H1 (cell line): ENCODE measurements around the gene COPG1. TPM values are rescaled to one million over a fixed set of nuclear protein-coding genes. Genes with fewer than 3 reads are reported as not detected.

Experiments
- CTCF ChIA-PET: fragments of 300-600 bp; sonication (Branson Sonifier 250); formaldehyde crosslinking; loops from one replicate; lab custom pipeline; 2021; ENCODE audit not compliant: partially characterized antibody; lab: Charles Lee
- POLR2A ChIA-PET: fragments of 300-600 bp; sonication (Branson Sonifier 250); formaldehyde crosslinking; loops from one replicate; lab custom pipeline; 2021; ENCODE audit warnings: inconsistent platforms; ENCODE audit not compliant: partially characterized antibody; lab: Charles Lee
- DNase-seq, 2 experiments: peaks; one replicate each; pipeline versions ENCODE4 v3.0.0 to v3.0.0-alpha.2; 2010 to 2022; ENCODE audit warnings: low spot score in 2 of 2, low read depth in 1 of 2, mixed read lengths in 1 of 2
- FAIRE-seq: peaks from 2 replicates; lab custom pipeline; 2011; peaks lifted over from hg19 to GRCh38; lab: Jason Lieb, UNC
- H2AFZ ChIP-seq: 2 replicates; pipeline ENCODE4 v1.8.1; 2012; ENCODE audit warnings: low read length, inconsistent platforms
- H2AK5ac ChIP-seq: 2 replicates; pipeline ENCODE4 v1.6.1; 2013; ENCODE audit warnings: low read depth, low read length
- H2BK120ac ChIP-seq: replicated peaks from 2 replicates; pipeline ENCODE3; 2013; ENCODE audit warnings: low read depth, low read length, inconsistent platforms
- H2BK12ac ChIP-seq: 2 replicates; pipeline ENCODE4 v1.6.1; 2013; ENCODE audit warnings: low read depth, low read length
- H2BK15ac ChIP-seq: 2 replicates; pipeline ENCODE4 v1.6.1; 2013; ENCODE audit warnings: low read length
- H2BK20ac ChIP-seq: 2 replicates; pipeline ENCODE4 v1.6.1; 2013; ENCODE audit warnings: low read length
- H2BK5ac ChIP-seq: 2 replicates; pipeline ENCODE4 v1.6.1; 2013; ENCODE audit warnings: low read depth, low read length
- H3K14ac ChIP-seq: 2 replicates; pipeline ENCODE4 v1.6.1; 2013; ENCODE audit warnings: inconsistent platforms; ENCODE audit not compliant: insufficient read length
- H3K18ac ChIP-seq: 2 replicates; pipeline ENCODE4 v1.6.1; 2013; ENCODE audit warnings: low read length; ENCODE audit errors: extremely low read depth
- H3K23ac ChIP-seq: 2 replicates; pipeline ENCODE4 v1.6.1; 2013; ENCODE audit warnings: inconsistent platforms; ENCODE audit not compliant: insufficient read length
- H3K23me2 ChIP-seq: 2 replicates; pipeline ENCODE4 v1.6.1; 2013; ENCODE audit warnings: low read depth, low read length
- H3K27ac ChIP-seq: 2 replicates; pipeline ENCODE4 v1.6.1; 2011; ENCODE audit warnings: low read depth, low read length, inconsistent platforms
- H3K27me3 ChIP-seq, 4 experiments: replicated peaks in 1 of 4; 1 replicate in 1 of 4; 2 replicates in 3 of 4; pipeline versions ENCODE4 v1.6.1 to v1.8.1; 2011 to 2013; ENCODE audit warnings: low read length in 3 of 4, mild to moderate bottlenecking in 3 of 4, inconsistent platforms in 2 of 4, mixed read lengths in 2 of 4, moderate library complexity in 1 of 4; ENCODE audit not compliant: control insufficient read depth in 3 of 4, insufficient read depth in 3 of 4; ENCODE audit errors: extremely low read depth in 1 of 4
- H3K36me3 ChIP-seq, 4 experiments: 2 replicates each; pipeline versions ENCODE4 v1.6.1 to v1.8.1; 2011 to 2013; ENCODE audit warnings: mild to moderate bottlenecking in 4 of 4, low read length in 3 of 4, moderate library complexity in 2 of 4, control low read depth in 1 of 4, inconsistent platforms in 1 of 4; ENCODE audit not compliant: insufficient read depth in 4 of 4, control insufficient read depth in 2 of 4
- H3K4ac ChIP-seq: replicated peaks from 2 replicates; pipeline ENCODE3; 2013; ENCODE audit warnings: low read length, low read depth, mixed read lengths, inconsistent platforms; ENCODE audit not compliant: insufficient read length
- H3K4me1 ChIP-seq, 4 experiments: replicated peaks in 1 of 4; 1 replicate in 1 of 4; 2 replicates in 3 of 4; pipeline versions ENCODE4 v1.6.1 to v1.8.1; 2011 to 2013; ENCODE audit warnings: low read length in 3 of 4, inconsistent platforms in 2 of 4, mixed read lengths in 1 of 4; ENCODE audit not compliant: insufficient read depth in 4 of 4, control insufficient read depth in 3 of 4
- H3K4me2 ChIP-seq, 2 experiments: 2 replicates each; pipeline versions ENCODE4 v1.6.1 to v1.8.1; 2011 to 2013; ENCODE audit warnings: low read depth in 2 of 2, low read length in 2 of 2, control low read depth in 1 of 2, inconsistent platforms in 1 of 2, mild to moderate bottlenecking in 1 of 2; ENCODE audit not compliant: insufficient read depth in 1 of 2
- H3K4me3 ChIP-seq, 4 experiments: fragments of 200-600, 300-600 bp in 1 of 4; sonication (generic), shearing (Covaris generic), sonication (Bioruptor Twin) in 1 of 4; 2 replicates each; pipeline versions ENCODE4 v1.5.1 to v1.8.1; 2011 to 2016; ENCODE audit warnings: low read length in 4 of 4, low read depth in 3 of 4, control low read depth in 2 of 4, inconsistent platforms in 2 of 4, mild to moderate bottlenecking in 2 of 4, mixed read lengths in 1 of 4, moderate library complexity in 1 of 4; ENCODE audit not compliant: insufficient read depth in 2 of 4; ENCODE audit errors: extremely low read depth in 1 of 4
- H3K56ac ChIP-seq: replicated peaks from 2 replicates; pipeline ENCODE3; 2013; ENCODE audit warnings: low read depth, mild to moderate bottlenecking, mixed read lengths, low read length, inconsistent platforms; ENCODE audit not compliant: insufficient read length
- H3K79me1 ChIP-seq: 2 replicates; pipeline ENCODE4 v1.6.1; 2013; ENCODE audit warnings: low read depth, low read length, control low read depth
- H3K79me2 ChIP-seq, 2 experiments: 2 replicates each; pipeline versions ENCODE4 v1.6.1 to v1.8.1; 2012 to 2013; ENCODE audit warnings: low read length in 2 of 2, mild to moderate bottlenecking in 2 of 2, inconsistent platforms in 1 of 2; ENCODE audit not compliant: insufficient read depth in 2 of 2, control insufficient read depth in 1 of 2
- H3K9ac ChIP-seq, 4 experiments: replicated peaks in 1 of 4; 1 replicate in 1 of 4; 2 replicates in 3 of 4; pipeline versions ENCODE4 v1.6.1 to v1.8.1; 2011 to 2013; ENCODE audit warnings: low read depth in 3 of 4, low read length in 3 of 4, control low read depth in 2 of 4, mild to moderate bottlenecking in 2 of 4, moderate library complexity in 2 of 4, inconsistent platforms in 1 of 4; ENCODE audit errors: extremely low read depth in 1 of 4
- H3K9me3 ChIP-seq, 2 experiments: 2 replicates each; pipeline versions ENCODE4 v1.6.1 to v1.8.1; 2012 to 2013; ENCODE audit warnings: mild to moderate bottlenecking in 2 of 2, moderate library complexity in 2 of 2, control low read depth in 1 of 2, inconsistent platforms in 1 of 2, low read depth in 1 of 2, low read length in 1 of 2, mixed read lengths in 1 of 2; ENCODE audit not compliant: insufficient read depth in 2 of 2
- H4K20me1 ChIP-seq, 2 experiments: replicated peaks in 1 of 2; 2 replicates each; pipeline versions ENCODE3 to v1.8.1; 2011 to 2013; ENCODE audit warnings: inconsistent platforms in 2 of 2, low read length in 2 of 2, mild to moderate bottlenecking in 1 of 2; ENCODE audit not compliant: insufficient read depth in 2 of 2, control insufficient read depth in 1 of 2
- H4K5ac ChIP-seq: 2 replicates; pipeline ENCODE4 v1.6.1; 2013; ENCODE audit warnings: low read length, low read depth, mixed read lengths, inconsistent platforms; ENCODE audit not compliant: insufficient read length
- H4K8ac ChIP-seq: 2 replicates; pipeline ENCODE4 v1.8.0; 2013; ENCODE audit warnings: mild to moderate bottlenecking, moderate library complexity, low read length, inconsistent platforms; ENCODE audit not compliant: insufficient read depth; ENCODE audit errors: extremely low read depth
- H4K91ac ChIP-seq: replicated peaks from 2 replicates; pipeline ENCODE3; 2013; ENCODE audit warnings: low read length, mixed read lengths, inconsistent platforms; ENCODE audit not compliant: insufficient read length
- CTBP2 ChIP-seq: IDR thresholded peaks from 2 replicates; pipeline ENCODE4 v1.7.0; 2011; ENCODE audit warnings: borderline replicate concordance, mild to moderate bottlenecking, moderate library complexity, mixed read lengths, low read length; ENCODE audit not compliant: insufficient read depth, insufficient read length
- EP300 ChIP-seq, 2 experiments: IDR thresholded peaks; 1 replicate in 1 of 2; 2 replicates in 1 of 2; pipeline ENCODE4 v1.6.1; 2011 to 2012; ENCODE audit warnings: low read depth in 2 of 2, low read length in 2 of 2, mild to moderate bottlenecking in 2 of 2, borderline replicate concordance in 1 of 2, inconsistent platforms in 1 of 2, moderate library complexity in 1 of 2
- EZH2 ChIP-seq: fragments of 200-600 bp; sonication (generic); IDR thresholded peaks from 2 replicates; pipeline ENCODE4 v1.7.1; 2012; ENCODE audit warnings: low read depth, mild to moderate bottlenecking, moderate library complexity, low read length, inconsistent platforms; ENCODE audit not compliant: severe bottlenecking
- JUND ChIP-seq: IDR thresholded peaks from 2 replicates; pipeline ENCODE4 v1.6.1; 2011; ENCODE audit warnings: mild to moderate bottlenecking, improper control_type of control experiment, low read length
- NRF1 ChIP-seq: IDR thresholded peaks from 2 replicates; pipeline ENCODE4 v1.6.1; 2011; ENCODE audit warnings: mild to moderate bottlenecking, low read depth, low read length, improper control_type of control experiment
- POLR2A ChIP-seq, 2 experiments: IDR thresholded peaks; 1 replicate in 1 of 2; 2 replicates in 1 of 2; pipeline ENCODE4 v1.6.1; 2011; ENCODE audit warnings: low read depth in 2 of 2, low read length in 2 of 2, mild to moderate bottlenecking in 2 of 2; ENCODE audit errors: control extremely low read depth in 1 of 2
- POU5F1 ChIP-seq: IDR thresholded peaks from 2 replicates; pipeline ENCODE4 v1.6.1; 2011; ENCODE audit warnings: low read depth, mild to moderate bottlenecking, low read length, moderate library complexity
- RAD21 ChIP-seq, 2 experiments: IDR thresholded peaks in 1 of 2; conservative IDR thresholded peaks in 1 of 2; 2 replicates each; pipeline ENCODE4 v1.6.1; 2011; ENCODE audit warnings: low read depth in 2 of 2, low read length in 2 of 2, improper control_type of control experiment in 1 of 2, inconsistent platforms in 1 of 2, mild to moderate bottlenecking in 1 of 2, moderate library complexity in 1 of 2
- RNF2 ChIP-seq: fragments of 200-900, 300-1000 bp; sonication (generic); IDR thresholded peaks from 2 replicates; pipeline ENCODE4 v1.7.1; 2016; ENCODE audit warnings: borderline replicate concordance, low read depth, mild to moderate bottlenecking, antibody characterized with exemption, low read length; ENCODE audit not compliant: poor library complexity, severe bottlenecking; ENCODE audit errors: missing control alignments
- RXRA ChIP-seq: IDR thresholded peaks from 2 replicates; pipeline ENCODE4 v1.6.1; 2011; ENCODE audit warnings: low read depth, mild to moderate bottlenecking, low read length, moderate library complexity; ENCODE audit not compliant: insufficient read depth
- SP4 ChIP-seq: IDR thresholded peaks from 2 replicates; pipeline ENCODE4 v1.6.1; 2012; ENCODE audit warnings: low read length, inconsistent platforms
- TAF7 ChIP-seq: optimal IDR thresholded peaks from 2 replicates; pipeline ENCODE3; 2011; ENCODE audit warnings: low read depth, mild to moderate bottlenecking, inconsistent platforms, low read length, moderate library complexity, borderline replicate concordance
- whole genome bisulfite sequencing, 2 experiments: shearing (Covaris generic) in 1 of 2; methylation state at CpG; one replicate each; pipeline versions ENCODE4 v1.1.6 to v1.1.7; 2013 to 2015; ENCODE audit warnings: low lambda C conversion rate in 2 of 2, mixed read lengths in 2 of 2, inconsistent platforms in 1 of 2, low coverage in 1 of 2, missing lambda C conversion rate in 1 of 2; ENCODE audit not compliant: insufficient replicate concordance in 2 of 2, insufficient coverage in 1 of 2, insufficient read length in 1 of 2; ENCODE audit errors: extremely low coverage in 1 of 2, missing lambda C conversion rate in 1 of 2; 5-methylcytosine and 5-hydroxymethylcytosine counted together
- polyA plus RNA-seq, 7 experiments: library from polyadenylated mRNA; depleted of rRNA in 3 of 7; stranded (reverse) in 5 of 7; unstranded in 2 of 7; fragments of >200 nt in 5 of 7; fragments of 200-250 nt in 2 of 7; gene quantifications; 1 replicate in 5 of 7; 2 replicates in 1 of 7; 4 replicates in 1 of 7; pipeline versions ENCODE4 v1.2.1 to v1.2.3, GENCODE V29; 2011 to 2013; ENCODE audit warnings: missing spikeins in 2 of 7, mixed read lengths in 2 of 7
- total RNA-seq: library from RNA; stranded (reverse); fragmentation: NEBNext Ultra II Directional; extraction: Animal tissue kit (Norgen Biotek cat#: 25700); gene quantifications from 2 replicates; pipeline ENCODE4 v1.2.1, GENCODE V29; 2021

COPG1 gene
- total and polyA plus RNA-seq, 2 of the 8 experiments (the other 6 are each of a cell fraction or from before 2014, with no cell fraction given) = 52.7 to 106 TPM

- Histone ChIP-seq H3K23me2 (peaks cover 10% of the 10 kb centered on the region), H2AFZ (no peak overlapping the region), H2AK5ac (no peak overlapping the region), H3K27me3 (no peaks in the 10 kb centered on the region), H3K56ac (no peak overlapping the region), H4K8ac (no peak overlapping the region), H4K20me1 (peaks cover 0 to 10% of the 10 kb centered on the region in 2 experiments), H2BK120ac (no peak overlapping the region), H4K5ac (no peak overlapping the region), H3K4me1 (peaks cover 0 to 6% (median 1%) of the 10 kb centered on the region in 4 experiments; a peak in 4 of 7 replicates), H3K9me3 (no peaks in the 10 kb centered on the region), H3K79me2 (peaks cover 0 to 12% of the 10 kb centered on the region in 2 experiments; a peak in 3 of 4 replicates), H2BK12ac (no peak overlapping the region), H3K14ac (no peak overlapping the region), H2BK5ac (no peak overlapping the region), H3K4me3 (no peak overlapping the region), H3K9ac (no peak overlapping the region), H3K36me3 (peaks cover 25 to 50% (median 42%) of the 10 kb centered on the region in 4 experiments), H2BK15ac (no peak overlapping the region), H4K91ac (no peak overlapping the region), H3K79me1 (peaks cover 5% of the 10 kb centered on the region; the same call in 1 of the 2 replicates), H3K23ac (no peak overlapping the region), H3K4me2 (no peak overlapping the region), H3K27ac (no peak overlapping the region), H3K4ac (no peak overlapping the region), H2BK20ac (no peak overlapping the region), H3K18ac (no peak overlapping the region)
- FAIRE-seq = no peak
- ChIA-PET POLR2A (interaction anchor here (1.1 to 3.2 kb wide), 7 partner anchors 8 to 90 kb away, joined by 3 to 10 read pairs (median 4); partner anchors contain the start of genes CNBP and HMCES), CTCF (interaction anchor here (0.8 to 2.5 kb wide), 5 partner anchors 9 to 199 kb away, joined by 3 to 8 read pairs (median 3); partner anchors contain the start of gene HMCES)
- DNase-seq = no peak
- WGBS, 2 experiments = 89% methylated on average over 4 of the region's 4 CpGs; no CpG with 5 or more reads in 1 of the 2 experiments
- TF ChIP-seq SP4 = no peak
- no peak for TF ChIP-seq RAD21 (IDR thresholded peaks at IDR 0.05 in 1 of 2, conservative IDR thresholded peaks at IDR 0.05 in 1 of 2; ENCODE audit: low read depth in 2 of 2, low read length in 2 of 2)
- TF ChIP-seq RNF2 = no peak
- no peak for TF ChIP-seq JUND
- no peak for TF ChIP-seq EZH2
- TF ChIP-seq RXRA = no peak
- no peak for TF ChIP-seq EP300 (IDR thresholded peaks at IDR 0.05; ENCODE audit: borderline replicate concordance in 1 of 2, low read depth in 2 of 2, low read length in 2 of 2)
- no peak for TF ChIP-seq POLR2A (IDR thresholded peaks at IDR 0.05; ENCODE audit: control extremely low read depth in 1 of 2, low read depth in 2 of 2, low read length in 2 of 2)
- TF ChIP-seq TAF7 = no peak
- TF ChIP-seq NRF1 = no peak
- no peak for TF ChIP-seq POU5F1
- TF ChIP-seq CTBP2 = no peak
Observed at GRCh38 chr3:129252748-129253147, 3.3 kb downstream of the COPG1 start.
